ENCODE results near the gene PARD6A. TPM values are rescaled to one million over a fixed set of nuclear protein-coding genes. Genes with fewer than 3 reads are reported as not detected.

The PARD6A gene
- total and polyA plus RNA-seq, 2 of the 13 experiments (the other 11 are each of a cell fraction or from before 2014, with no cell fraction given) = 3.5 to 4.3 TPM

GRCh38 chr16:67667817-67668494 is 7.2 kb downstream of the PARD6A start (continued):
- TF ChIP-seq ZNF24 (IDR thresholded peaks at IDR 0.05) = no peak
- 0 out of 2 replicates have a peak, but pooled peaks have one; percentile 63 for TF ChIP-seq KDM4B (CRISPR knock-in tag; IDR thresholded peaks at IDR 0.05)
- TF ChIP-seq YY1 (IDR thresholded peaks at IDR 0.05; ENCODE audit: insufficient read depth, insufficient replicate concordance, low read depth, low read length) = peak; percentile 67
- TF ChIP-seq ZHX1 (CRISPR knock-in tag; IDR thresholded peaks at IDR 0.05; ENCODE audit: low read depth) = peak; percentile 56; the same call in 1 of the 2 replicates
- TF ChIP-seq ZNF263 (CRISPR knock-in tag; IDR thresholded peaks at IDR 0.05) = peak; percentile 80
- TF ChIP-seq ETV5 (CRISPR knock-in tag; IDR thresholded peaks at IDR 0.05; ENCODE audit: borderline replicate concordance) = peak; percentile 67
- no peak for TF ChIP-seq SNAPC4 (CRISPR knock-in tag; IDR thresholded peaks at IDR 0.05)
- TF ChIP-seq ZUFSP (CRISPR knock-in tag; IDR thresholded peaks at IDR 0.05; ENCODE audit: borderline replicate concordance) = no peak
- TF ChIP-seq FUBP1 (CRISPR knock-in tag; IDR thresholded peaks at IDR 0.05; ENCODE audit: borderline replicate concordance) = peak; percentile 95
- TF ChIP-seq ZNF691 (CRISPR knock-in tag; IDR thresholded peaks at IDR 0.05; ENCODE audit: borderline replicate concordance, low read depth) = peak; percentile 46; the same call in 1 of the 2 replicates
- 0 out of 2 replicates have a peak, but pooled peaks have one; percentile 11 for TF ChIP-seq ZNF446 (CRISPR knock-in tag; IDR thresholded peaks at IDR 0.05)
- no peak for TF ChIP-seq RBM22 (optimal IDR thresholded peaks at IDR 0.05; ENCODE audit: low read length)
- TF ChIP-seq ZNF598 (CRISPR knock-in tag; IDR thresholded peaks at IDR 0.05; ENCODE audit: borderline replicate concordance) = peak; percentile 83; the same call in 1 of the 2 replicates
- TF ChIP-seq ELF1 (CRISPR knock-in tag; IDR thresholded peaks at IDR 0.05) = no peak
- TF ChIP-seq MTF1 (CRISPR knock-in tag; IDR thresholded peaks at IDR 0.05) = no peak
- peak; percentile 46; the same call in 1 of the 2 replicates for TF ChIP-seq ZNF343 (CRISPR knock-in tag; IDR thresholded peaks at IDR 0.05)

Measured in HepG2 (cell line).